Effector CD4-positive, alpha-beta T cell (primary cell): ENCODE measurements around the gene GBF1.
"Not testable (repeated sequence)": the region's sequence is repeated elsewhere in the genome, so short reads cannot be mapped to it uniquely, and the experiment has no call there.

Experiments
- DNase-seq: peaks from one replicate; pipeline ENCODE4 v3.0.0-alpha.2; 2020

Gene GBF1

DNA sequence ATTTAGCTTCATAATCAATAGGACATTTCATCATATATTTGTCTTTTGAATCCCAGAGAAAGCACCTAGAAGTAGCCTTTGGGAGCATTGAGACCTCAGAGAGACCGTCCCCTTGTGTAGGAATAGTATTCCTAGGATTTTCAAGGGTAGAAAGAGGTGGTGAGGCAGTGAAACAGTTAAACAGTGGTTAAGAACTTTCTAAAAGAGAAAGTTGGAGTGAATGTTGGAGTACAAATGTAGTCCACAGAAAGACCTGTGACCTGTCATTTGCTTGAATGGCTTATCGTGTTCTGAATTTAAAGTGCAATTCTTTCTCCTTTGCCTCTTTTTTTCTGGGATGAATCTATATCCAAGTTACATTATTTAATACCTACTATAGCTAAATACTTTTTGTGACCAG is 30.0 kb downstream of the GBF1 start:
- DNase-seq = no peak

- DNase-seq = no peak
Measured at GRCh38 chr10:102279104-102279503, 33.8 kb downstream of the GBF1 start.

DNA sequence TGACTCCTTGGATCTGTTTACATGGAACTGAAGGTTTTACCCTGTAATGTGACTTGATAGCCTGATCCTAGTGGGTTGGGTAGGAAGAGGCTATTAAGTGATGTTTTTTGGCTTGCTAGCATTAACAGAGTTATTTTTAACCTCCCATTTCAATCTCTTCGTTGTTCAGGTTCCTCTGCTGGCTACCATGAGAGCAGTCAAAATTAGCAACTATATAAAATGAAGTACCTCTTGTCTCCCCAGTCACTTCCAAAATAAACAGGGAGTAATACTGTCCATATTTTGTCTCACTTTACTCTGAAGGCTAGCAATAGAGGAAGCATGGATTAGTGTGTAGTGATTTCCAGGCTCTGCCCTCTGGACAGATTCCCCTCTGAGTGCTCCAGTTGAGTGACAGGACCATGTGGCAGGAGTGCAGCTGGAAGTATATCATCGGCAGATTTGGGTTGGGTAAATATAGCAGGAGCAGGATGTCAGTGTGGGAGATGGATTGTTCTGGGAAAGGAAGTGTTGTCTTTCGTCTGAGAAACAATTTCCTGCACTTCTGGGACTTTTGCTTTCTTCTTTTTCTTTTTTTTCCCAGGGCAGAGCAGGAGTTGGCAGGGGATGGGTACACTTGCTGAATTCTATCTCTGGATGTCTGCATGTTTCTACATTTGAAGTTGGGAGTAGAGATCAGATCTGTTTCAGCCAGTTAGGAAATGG is 35.2 kb downstream of the GBF1 start:
- no peak for DNase-seq

- DNase-seq = no peak
Measured at GRCh38 chr10:102281102-102281487, 35.8 kb downstream of the GBF1 start.

DNA sequence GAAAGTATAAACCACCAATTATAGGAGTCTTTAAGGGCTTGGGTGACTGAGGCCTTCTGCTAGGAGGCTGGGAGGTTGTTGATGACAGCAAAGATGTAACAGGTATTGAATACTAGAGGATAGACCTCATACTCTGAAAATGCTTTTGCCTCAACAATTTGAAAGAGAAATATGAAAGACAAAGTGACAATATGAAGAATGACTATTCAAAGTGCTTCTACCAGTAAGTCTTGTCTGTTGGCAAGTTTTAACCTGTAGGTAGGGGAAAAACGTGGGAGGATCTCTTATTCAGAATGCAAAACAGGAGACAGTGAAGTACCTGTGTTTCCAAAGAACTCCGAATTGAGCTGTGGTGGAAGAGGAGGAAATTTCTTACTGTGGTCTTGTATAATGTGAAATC is 38.2 kb downstream of the GBF1 start:
- no peak for DNase-seq

DNA sequence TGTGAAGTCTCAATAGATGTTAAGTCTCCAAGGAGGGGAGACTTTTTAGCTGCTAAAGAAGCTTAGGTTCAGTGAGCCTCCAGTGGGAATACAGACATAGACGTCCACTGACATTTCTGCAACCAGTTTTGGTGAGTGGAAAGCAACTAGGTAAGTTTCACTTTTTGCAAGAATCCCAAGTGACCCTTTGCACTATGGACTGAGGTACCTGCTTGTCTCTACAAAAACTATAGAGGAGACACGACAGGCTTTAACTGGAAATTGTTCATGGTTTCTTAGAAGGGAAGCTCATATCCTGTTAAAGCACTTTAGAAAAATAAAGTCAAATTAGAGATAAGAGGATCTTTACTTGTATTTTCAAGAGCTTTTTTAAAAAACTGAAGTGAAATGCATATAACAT is 38.6 kb downstream of the GBF1 start:
- no peak for DNase-seq

DNA sequence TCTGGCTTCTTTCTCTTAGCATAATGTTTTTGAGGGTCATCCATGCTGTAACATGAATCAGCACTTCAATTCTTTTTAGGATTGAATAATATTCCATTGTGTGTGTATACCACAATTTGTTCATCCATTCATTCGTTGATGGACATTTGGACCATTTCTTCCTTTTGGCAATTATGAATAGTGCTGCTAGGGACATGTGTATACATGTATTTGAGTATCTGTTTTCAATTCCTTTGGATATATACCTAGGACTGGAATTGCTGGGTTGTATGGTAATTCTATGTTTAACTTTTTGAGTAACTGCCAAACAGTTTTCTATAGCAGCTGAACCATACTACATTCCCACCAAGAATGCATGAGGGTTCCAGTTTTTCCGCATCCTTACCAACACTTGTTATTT is 39.2 kb downstream of the GBF1 start:
- no peak for DNase-seq

GRCh38 chr10:102285133-102285532 is 39.8 kb downstream of the GBF1 start:
- no peak for DNase-seq

DNA sequence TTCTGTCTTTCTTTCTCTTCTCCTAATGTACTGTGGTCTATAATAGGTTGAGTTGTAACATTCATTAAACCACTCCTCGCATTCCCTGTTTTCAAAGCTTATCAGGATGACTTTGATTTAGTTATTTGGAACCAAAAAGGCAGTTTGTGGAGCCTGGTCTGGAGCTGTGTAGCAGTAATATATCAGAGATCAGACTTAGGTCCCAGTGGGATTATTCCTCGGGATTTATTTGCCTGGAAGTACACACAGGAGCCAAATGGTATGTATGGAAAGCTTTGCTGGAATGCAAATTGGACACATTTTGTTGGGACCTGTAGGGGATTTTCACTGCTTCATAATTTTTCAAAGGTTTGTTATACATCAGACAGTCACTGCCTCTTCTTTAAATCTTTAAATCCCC is 40.9 kb downstream of the GBF1 start:
- DNase-seq = no peak

DNA sequence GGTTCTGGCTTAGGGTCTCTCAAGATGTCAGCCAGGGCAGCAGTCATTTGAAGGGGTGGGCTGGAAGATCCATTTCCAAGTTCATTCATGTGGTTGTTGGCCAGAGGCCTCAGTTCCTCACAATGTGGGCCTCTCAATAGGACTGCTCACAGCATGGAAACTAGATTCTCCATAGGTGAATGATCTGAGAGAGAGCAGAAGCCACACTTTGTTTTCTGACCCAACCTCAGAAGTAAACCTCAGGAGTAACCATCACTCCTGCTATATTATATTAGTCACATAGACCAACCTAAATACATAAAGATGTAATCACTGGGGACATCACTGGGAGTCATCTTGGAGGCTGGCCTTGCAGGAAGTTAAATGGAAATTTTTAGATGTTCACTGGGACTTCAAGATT is 42.2 kb downstream of the GBF1 start:
- no peak for DNase-seq

DNA sequence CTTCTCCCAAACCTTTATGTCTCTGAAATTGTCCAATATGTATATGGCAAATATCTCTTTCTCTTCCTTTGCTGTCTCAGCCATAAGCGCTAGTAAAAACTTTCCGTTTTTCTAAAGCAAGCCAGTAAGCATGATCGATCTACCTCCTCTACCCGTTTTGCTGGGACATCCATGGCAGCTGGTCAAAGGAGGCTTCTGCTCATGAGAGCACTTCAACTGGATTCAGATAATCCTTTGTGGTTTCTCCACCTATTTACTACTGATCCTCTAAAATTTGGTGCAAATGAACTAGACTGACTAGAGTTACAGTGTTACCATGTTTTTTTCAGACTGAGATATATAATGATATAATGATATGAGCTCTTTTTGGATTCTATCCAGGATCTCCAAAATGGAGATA is 42.7 kb downstream of the GBF1 start:
- no peak for DNase-seq

DNA sequence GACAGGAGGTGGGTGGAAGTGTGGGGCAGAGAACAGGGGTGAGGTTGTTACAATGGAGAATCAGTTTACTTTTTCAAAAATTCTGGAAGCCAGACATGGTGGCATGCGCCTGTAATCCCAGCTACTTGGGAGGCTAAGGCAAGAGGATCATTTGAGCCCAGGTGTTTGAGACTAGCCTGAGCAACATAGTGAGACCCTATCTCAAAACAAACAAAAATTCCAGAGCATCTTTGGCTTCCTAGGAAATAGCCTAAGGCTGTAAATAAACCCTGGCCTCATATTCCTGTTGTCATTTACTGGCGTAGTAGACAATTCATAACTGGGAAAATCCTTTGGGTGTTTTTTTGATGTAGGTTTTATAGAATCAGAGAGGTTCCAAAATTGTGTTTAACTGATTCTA is 44.0 kb downstream of the GBF1 start:
- DNase-seq = no peak

DNA sequence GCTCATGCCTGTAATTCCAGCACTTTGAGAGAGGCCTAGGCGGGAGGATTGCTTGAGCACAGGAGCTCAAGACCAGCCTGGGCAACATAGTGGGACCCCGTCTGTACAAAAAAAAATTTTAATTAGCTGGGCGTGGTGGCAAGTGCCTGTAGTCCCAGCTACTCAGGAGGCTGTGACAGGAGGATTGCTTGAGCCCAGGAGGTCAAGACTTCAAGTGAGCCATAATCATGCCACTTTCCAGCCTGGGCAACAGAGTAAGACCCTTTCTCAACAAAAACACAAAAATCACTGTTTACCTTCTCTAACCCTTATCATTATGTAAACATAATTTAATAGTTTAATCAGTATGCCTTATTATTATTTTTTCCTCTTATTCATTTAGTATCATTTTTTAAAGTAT is 44.5 kb downstream of the GBF1 start:
- DNase-seq = no peak

DNA sequence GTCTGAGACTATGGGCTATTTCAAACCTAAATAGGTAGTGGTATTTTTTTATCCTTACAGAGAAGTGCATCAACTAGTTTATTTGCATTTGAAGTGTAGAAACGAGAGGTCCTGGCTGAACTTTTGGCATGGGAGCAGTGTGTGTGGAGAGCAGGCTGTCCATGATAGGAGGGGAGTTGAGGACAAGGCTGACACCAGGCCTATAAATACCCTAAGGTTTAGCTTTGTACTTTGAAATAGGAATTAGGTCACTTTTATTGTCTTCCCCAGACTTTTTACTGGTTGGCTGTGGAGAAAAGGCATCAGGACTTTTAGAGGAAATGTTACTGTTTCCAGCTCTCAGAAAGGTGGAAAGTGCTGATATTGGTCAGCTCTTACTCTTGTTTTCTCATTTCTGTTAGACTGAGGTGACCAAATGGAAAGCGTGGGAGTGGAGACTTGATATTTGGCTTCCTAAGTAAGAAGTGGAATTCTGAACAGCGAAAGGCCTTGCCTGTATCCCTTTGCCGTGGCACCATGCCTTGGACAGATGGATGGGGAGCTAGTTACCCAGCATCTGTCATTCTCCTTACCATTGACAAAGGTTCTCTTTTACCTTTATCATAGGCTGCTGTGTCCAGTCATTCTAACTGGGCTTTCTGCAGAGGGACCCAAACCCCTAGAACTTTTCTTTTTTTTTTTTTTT is 46.0 kb downstream of the GBF1 start:
- no peak for DNase-seq

DNA sequence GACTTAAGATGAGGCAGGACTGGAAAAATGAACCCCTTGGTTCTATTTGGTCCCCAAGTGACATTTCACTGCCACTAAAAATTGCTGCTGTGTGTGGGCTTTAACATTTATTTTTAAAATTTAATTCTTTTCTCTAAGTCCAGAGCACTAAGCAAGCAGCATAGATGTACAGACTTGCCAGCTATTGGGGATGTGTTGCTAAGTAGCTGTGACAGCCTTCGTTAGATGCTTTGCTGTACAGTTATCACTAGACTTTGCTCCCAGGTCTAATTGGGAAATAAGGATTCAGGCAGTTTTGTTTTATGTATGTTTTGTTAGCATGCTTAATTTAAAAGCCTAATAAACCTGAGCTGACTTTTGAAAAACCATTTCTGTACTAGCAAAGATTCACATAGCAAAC is 51.8 kb downstream of the GBF1 start:
- no peak for DNase-seq

DNA sequence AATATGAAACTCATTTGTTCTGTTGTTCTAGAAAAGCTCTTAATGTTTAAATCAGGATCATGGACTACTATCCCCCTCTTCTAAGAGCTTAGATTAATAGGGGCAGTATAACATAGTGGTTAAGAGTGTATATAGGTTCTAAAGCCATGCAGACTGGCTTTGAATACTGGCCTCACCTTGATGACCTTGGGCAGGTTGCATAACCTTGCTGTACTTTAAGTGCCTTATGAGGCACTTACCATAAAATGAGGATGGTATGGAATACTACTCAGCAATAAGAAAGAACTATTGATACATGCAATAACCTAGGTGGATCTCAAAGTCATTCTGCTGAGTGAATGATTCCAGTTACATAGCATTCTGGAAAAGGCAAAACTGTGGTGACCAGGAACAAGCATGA is 53.6 kb downstream of the GBF1 start:
- no peak for DNase-seq

GRCh38 chr10:102299873-102300272 is 54.5 kb downstream of the GBF1 start:
- DNase-seq = no peak

- no peak for DNase-seq
Measured at GRCh38 chr10:102300278-102300843, 55.0 kb downstream of the GBF1 start.

GRCh38 chr10:102300912-102301311 is 55.6 kb downstream of the GBF1 start:
- not testable (repeated sequence) for DNase-seq

DNA sequence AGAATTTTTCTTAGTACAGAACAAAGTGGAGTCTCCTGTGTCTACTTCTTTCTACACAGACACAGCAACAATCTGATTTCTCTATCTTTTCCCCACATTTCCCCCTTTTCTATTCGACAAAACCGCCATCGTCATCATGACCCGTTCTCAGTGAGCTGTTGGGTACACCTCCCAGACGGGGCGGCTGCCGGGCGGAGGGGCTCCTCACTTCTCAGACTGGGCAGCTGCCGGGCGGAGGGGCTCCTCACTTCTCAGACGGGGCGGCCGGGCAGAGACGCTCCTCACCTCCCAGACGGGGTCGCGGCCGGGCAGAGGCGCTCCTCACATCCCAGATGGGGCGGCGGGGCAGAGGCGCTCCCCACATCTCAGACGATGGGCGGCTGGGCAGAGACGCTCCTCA is 56.0 kb downstream of the GBF1 start:
- DNase-seq = not testable (repeated sequence)

GRCh38 chr10:102302611-102303010 is 57.3 kb downstream of the GBF1 start:
- DNase-seq = no peak

DNA sequence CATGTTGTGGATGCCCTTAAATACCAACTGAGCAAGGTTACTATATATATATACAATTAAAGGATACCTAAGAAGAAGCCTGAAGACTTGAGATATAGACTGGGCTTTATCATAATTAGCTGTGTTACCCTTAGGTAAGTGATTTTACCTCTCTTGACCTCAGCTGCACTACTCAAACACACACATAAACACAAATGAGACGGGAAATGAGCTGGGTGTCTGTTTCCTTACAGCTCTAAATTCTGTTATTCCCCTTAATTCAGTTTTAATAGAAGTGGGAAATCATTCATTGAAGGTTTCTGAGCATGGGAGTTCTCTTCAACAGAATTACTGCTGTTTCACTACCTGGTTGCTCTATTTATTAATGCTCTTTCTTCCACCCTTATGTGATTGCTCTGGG is 60.7 kb downstream of the GBF1 start:
- no peak for DNase-seq

DNA sequence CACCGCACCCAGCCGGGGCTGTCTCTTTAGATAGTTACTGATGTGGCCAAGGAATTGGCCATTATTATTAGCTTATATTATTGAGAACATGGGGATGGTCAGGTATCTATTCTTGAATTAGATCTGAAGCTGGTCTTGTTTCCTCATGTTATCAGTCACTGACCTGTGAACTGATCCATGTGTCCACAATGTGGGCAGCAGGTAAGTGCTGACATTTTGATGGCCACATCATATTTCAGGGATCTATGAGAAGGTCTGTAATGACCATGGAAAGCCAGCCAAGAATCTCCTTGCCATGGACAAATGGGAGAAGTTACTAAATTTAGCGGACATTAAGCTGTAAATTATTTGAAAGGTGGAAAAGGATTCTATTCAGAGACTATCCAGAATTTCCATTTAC is 61.4 kb downstream of the GBF1 start:
- DNase-seq = no peak

GRCh38 chr10:102308318-102308717 is 63.0 kb downstream of the GBF1 start:
- not testable (repeated sequence) for DNase-seq

- no peak for DNase-seq
Measured at GRCh38 chr10:102309236-102309635, 63.9 kb downstream of the GBF1 start.
